ENCODE data around the gene TRAPPC2L.

TRAPPC2L gene

GRCh38 chr16:88856828-88857727 is at the start of gene TRAPPC2L, which contains the start of gene GALNS:
Gene TRAPPC2L, plus strand, starts transcription at chr16:88857127. Its CDS starts 24 bp downstream, at chr16:88857151.
Gene GALNS, minus strand, starts transcription at chr16:88856947. Its CDS starts 70 bp downstream, at chr16:88856877.
- Histone ChIP-seq H3K4me1 (ENCODE audit: control insufficient read depth, insufficient read depth, low read length) (peaks cover 8% of the 10 kb centered on the region), H3K9me3 (ENCODE audit: control insufficient read depth, insufficient read depth, low read depth, low read length) (no peaks in the 10 kb centered on the region), H3K4me3 (ENCODE audit: low read depth, low read length) (peak within 1 kb of the TSS; percentile 86), H3K27ac (ENCODE audit: low read depth, low read length) (peak within 1 kb of the TSS; percentile 24; the same call in 1 of the 2 replicates), H3K36me3 (ENCODE audit: control insufficient read depth, insufficient read depth, low read length) (peaks cover 37% of the 10 kb centered on the region), H3K9ac (ENCODE audit: low read length) (peak within 1 kb of the TSS; percentile 94), H3K27me3 (ENCODE audit: control insufficient read depth, insufficient read depth, low read length) (no peaks in the 10 kb centered on the region)

- no peak overlapping the region for H3K9ac ChIP-seq (ENCODE audit: low read length)
- no peak overlapping the region for H3K4me3 ChIP-seq (ENCODE audit: low read depth, low read length)
- no peaks in the 10 kb centered on the region for H3K9me3 ChIP-seq (ENCODE audit: control insufficient read depth, insufficient read depth, low read depth, low read length)
- no peak overlapping the region for H3K27ac ChIP-seq (ENCODE audit: low read depth, low read length)
- H3K27me3 ChIP-seq (ENCODE audit: control insufficient read depth, insufficient read depth, low read length), result no peaks in the 10 kb centered on the region
- H3K4me1 ChIP-seq (ENCODE audit: control insufficient read depth, insufficient read depth, low read length), result peaks cover 14% of the 10 kb centered on the region
- H3K36me3 ChIP-seq (ENCODE audit: control insufficient read depth, insufficient read depth, low read length), result peaks cover 61% of the 10 kb centered on the region
Observed at GRCh38 chr16:88807142-88807625, 49.7 kb upstream of the TRAPPC2L start.

GRCh38 chr16:88807626-88808453 is 49.1 kb upstream of the TRAPPC2L start:
- Histone ChIP-seq H3K4me1 (ENCODE audit: control insufficient read depth, insufficient read depth, low read length) (peaks cover 14% of the 10 kb centered on the region), H3K9me3 (ENCODE audit: control insufficient read depth, insufficient read depth, low read depth, low read length) (no peaks in the 10 kb centered on the region), H3K27me3 (ENCODE audit: control insufficient read depth, insufficient read depth, low read length) (no peaks in the 10 kb centered on the region), H3K9ac (ENCODE audit: low read length) (no peak overlapping the region), H3K27ac (ENCODE audit: low read depth, low read length) (no peak overlapping the region), H3K36me3 (ENCODE audit: control insufficient read depth, insufficient read depth, low read length) (peaks cover 61% of the 10 kb centered on the region), H3K4me3 (ENCODE audit: low read depth, low read length) (no peak overlapping the region)

GRCh38 chr16:88809068-88809675 is 47.8 kb upstream of the TRAPPC2L start:
- H3K9me3 ChIP-seq (ENCODE audit: control insufficient read depth, insufficient read depth, low read depth, low read length), result no peaks in the 10 kb centered on the region
- 0 out of 2 replicates have a peak overlapping the region, but pooled peaks have one; percentile 90 for H3K4me3 ChIP-seq (ENCODE audit: low read depth, low read length)
- peaks cover 14% of the 10 kb centered on the region for H3K4me1 ChIP-seq (ENCODE audit: control insufficient read depth, insufficient read depth, low read length)
- H3K9ac ChIP-seq (ENCODE audit: low read length), result no peak overlapping the region
- no peak overlapping the region for H3K27ac ChIP-seq (ENCODE audit: low read depth, low read length)
- H3K36me3 ChIP-seq (ENCODE audit: control insufficient read depth, insufficient read depth, low read length), result peaks cover 61% of the 10 kb centered on the region
- H3K27me3 ChIP-seq (ENCODE audit: control insufficient read depth, insufficient read depth, low read length), result no peaks in the 10 kb centered on the region

- no peaks in the 10 kb centered on the region for H3K9me3 ChIP-seq (ENCODE audit: control insufficient read depth, insufficient read depth, low read depth, low read length)
- peaks cover 59% of the 10 kb centered on the region for H3K36me3 ChIP-seq (ENCODE audit: control insufficient read depth, insufficient read depth, low read length)
- no peak overlapping the region for H3K27ac ChIP-seq (ENCODE audit: low read depth, low read length)
- H3K4me1 ChIP-seq (ENCODE audit: control insufficient read depth, insufficient read depth, low read length), result peaks cover 14% of the 10 kb centered on the region
- no peaks in the 10 kb centered on the region for H3K27me3 ChIP-seq (ENCODE audit: control insufficient read depth, insufficient read depth, low read length)
- H3K4me3 ChIP-seq (ENCODE audit: low read depth, low read length), result 0 out of 2 replicates have a peak overlapping the region, but pooled peaks have one; percentile 90
- peak overlapping the region; percentile 93 for H3K9ac ChIP-seq (ENCODE audit: low read length)
Observed at GRCh38 chr16:88809676-88810165, 47.2 kb upstream of the TRAPPC2L start.

GRCh38 chr16:88810166-88810911 is 46.6 kb upstream of the TRAPPC2L start:
- H3K36me3 ChIP-seq (ENCODE audit: control insufficient read depth, insufficient read depth, low read length), result peaks cover 53% of the 10 kb centered on the region

GRCh38 chr16:88810912-88811768 is 45.8 kb upstream of the TRAPPC2L start:
- Histone ChIP-seq H3K4me1 (ENCODE audit: control insufficient read depth, insufficient read depth, low read length) (peaks cover 14% of the 10 kb centered on the region), H3K27ac (ENCODE audit: low read depth, low read length) (peak overlapping the region; percentile 95), H3K4me3 (ENCODE audit: low read depth, low read length) (peak overlapping the region; percentile 90), H3K27me3 (ENCODE audit: control insufficient read depth, insufficient read depth, low read length) (no peaks in the 10 kb centered on the region), H3K36me3 (ENCODE audit: control insufficient read depth, insufficient read depth, low read length) (peaks cover 45% of the 10 kb centered on the region), H3K9ac (ENCODE audit: low read length) (peak overlapping the region; percentile 93), H3K9me3 (ENCODE audit: control insufficient read depth, insufficient read depth, low read depth, low read length) (no peaks in the 10 kb centered on the region)

More at GRCh38 chr16:88810166-88810911, 46.6 kb upstream of the TRAPPC2L start:
- Histone ChIP-seq H3K9ac (ENCODE audit: low read length) (peak overlapping the region; percentile 93), H3K27ac (ENCODE audit: low read depth, low read length) (peak overlapping the region; percentile 95), H3K9me3 (ENCODE audit: control insufficient read depth, insufficient read depth, low read depth, low read length) (no peaks in the 10 kb centered on the region), H3K4me3 (ENCODE audit: low read depth, low read length) (peak overlapping the region; percentile 90), H3K27me3 (ENCODE audit: control insufficient read depth, insufficient read depth, low read length) (no peaks in the 10 kb centered on the region), H3K4me1 (ENCODE audit: control insufficient read depth, insufficient read depth, low read length) (peaks cover 14% of the 10 kb centered on the region)

- Histone ChIP-seq H3K4me3 (ENCODE audit: low read depth, low read length) (peak within 1 kb of the TSS; percentile 90), H3K27me3 (ENCODE audit: control insufficient read depth, insufficient read depth, low read length) (no peaks in the 10 kb centered on the region), H3K9ac (ENCODE audit: low read length) (peak within 1 kb of the TSS; percentile 93), H3K27ac (ENCODE audit: low read depth, low read length) (peak within 1 kb of the TSS; percentile 95), H3K4me1 (ENCODE audit: control insufficient read depth, insufficient read depth, low read length) (peaks cover 14% of the 10 kb centered on the region), H3K36me3 (ENCODE audit: control insufficient read depth, insufficient read depth, low read length) (peaks cover 37% of the 10 kb centered on the region), H3K9me3 (ENCODE audit: control insufficient read depth, insufficient read depth, low read depth, low read length) (no peaks in the 10 kb centered on the region)
Observed at GRCh38 chr16:88811769-88812512, 45.0 kb upstream of the TRAPPC2L start, which contains the start of gene APRT. Gene APRT, minus strand, starts transcription at chr16:88811928. Its CDS starts 29 bp downstream, at chr16:88811899.

All from HUES6 (cell line).